Right atrium auricular region (tissue), 2 donors: Measurements from ENCODE around the gene AGAP1. TPM values are rescaled to one million over a fixed set of nuclear protein-coding genes. Genes with fewer than 3 reads are reported as not detected.

Experiments used
- DNase-seq: peaks from one replicate; pipeline ENCODE4 v3.0.0-alpha.2; 2019; ENCODE audit warnings: low spot score
- H3K27ac ChIP-seq, 2 donors: fragments of 200-600 bp; sonication (generic); 1 replicate in 1 of 2; 2 replicates in 1 of 2; pipeline ENCODE4 v1.5.1; 2016 to 2019
- H3K27me3 ChIP-seq, 2 donors: fragments of 200-600 bp; sonication (generic); one replicate each; pipeline versions ENCODE4 v1.5.1 to v1.6.0; 2017 to 2019
- H3K36me3 ChIP-seq: fragments of 200-600 bp; sonication (generic); one replicate; pipeline ENCODE4 v1.5.1; 2016
- H3K4me1 ChIP-seq, 2 donors: fragments of 200-600 bp; sonication (generic); one replicate each; pipeline versions ENCODE4 v1.5.1 to v1.6.0; 2017 to 2019
- H3K4me3 ChIP-seq, 2 donors: fragments of 200-600 bp; sonication (generic); 1 replicate in 1 of 2; 2 replicates in 1 of 2; pipeline ENCODE4 v1.5.1; 2017 to 2019; ENCODE audit warnings: mild to moderate bottlenecking in 1 of 2, moderate library complexity in 1 of 2
- H3K9me3 ChIP-seq, 2 donors: fragments of 200-600 bp; sonication (generic); one replicate each; pipeline ENCODE4 v1.5.1; 2019
- total RNA-seq, 2 donors: library from RNA; depleted of rRNA; stranded (reverse); fragments of >200 nt; gene quantifications; one replicate each; pipeline ENCODE4 v1.1.0, GENCODE V29; 2016
- TF ChIP-seq, protein P1 (sequence below), 2 donors: fragments of 200-600 bp; sonication (generic); IDR thresholded peaks; one replicate each; pipeline ENCODE4 v1.5.1; 2019; ENCODE audit warnings: antibody characterized with exemption in 2 of 2

The AGAP1 gene
- total RNA-seq, 2 donors from 2014 or later: 11.6 to 17.2 TPM

DNA sequence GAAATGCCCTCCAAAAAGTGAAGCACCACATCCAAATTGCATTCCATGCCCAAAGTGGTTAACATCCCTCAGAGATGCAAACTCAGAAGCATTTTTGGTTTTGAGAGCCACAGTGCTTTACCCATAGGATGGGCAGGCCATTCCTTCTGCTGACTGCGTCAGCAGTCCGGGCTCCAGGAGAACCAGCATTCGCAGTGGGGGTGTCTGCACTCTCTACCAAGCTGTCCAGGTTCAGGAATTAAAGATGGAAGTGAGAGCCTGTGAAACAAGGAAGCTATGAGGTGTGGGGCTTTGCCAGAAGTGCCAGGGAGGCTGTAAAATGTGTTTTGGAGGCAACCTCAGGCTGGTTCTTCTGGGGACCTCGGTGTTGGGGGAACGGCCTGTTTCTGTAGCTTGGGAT is 205.7 kb downstream of the AGAP1 start:
- TF ChIP-seq, protein P1, sequence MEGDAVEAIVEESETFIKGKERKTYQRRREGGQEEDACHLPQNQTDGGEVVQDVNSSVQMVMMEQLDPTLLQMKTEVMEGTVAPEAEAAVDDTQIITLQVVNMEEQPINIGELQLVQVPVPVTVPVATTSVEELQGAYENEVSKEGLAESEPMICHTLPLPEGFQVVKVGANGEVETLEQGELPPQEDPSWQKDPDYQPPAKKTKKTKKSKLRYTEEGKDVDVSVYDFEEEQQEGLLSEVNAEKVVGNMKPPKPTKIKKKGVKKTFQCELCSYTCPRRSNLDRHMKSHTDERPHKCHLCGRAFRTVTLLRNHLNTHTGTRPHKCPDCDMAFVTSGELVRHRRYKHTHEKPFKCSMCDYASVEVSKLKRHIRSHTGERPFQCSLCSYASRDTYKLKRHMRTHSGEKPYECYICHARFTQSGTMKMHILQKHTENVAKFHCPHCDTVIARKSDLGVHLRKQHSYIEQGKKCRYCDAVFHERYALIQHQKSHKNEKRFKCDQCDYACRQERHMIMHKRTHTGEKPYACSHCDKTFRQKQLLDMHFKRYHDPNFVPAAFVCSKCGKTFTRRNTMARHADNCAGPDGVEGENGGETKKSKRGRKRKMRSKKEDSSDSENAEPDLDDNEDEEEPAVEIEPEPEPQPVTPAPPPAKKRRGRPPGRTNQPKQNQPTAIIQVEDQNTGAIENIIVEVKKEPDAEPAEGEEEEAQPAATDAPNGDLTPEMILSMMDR (IDR thresholded peaks at IDR 0.05): no peak
- Histone ChIP-seq H3K36me3 (no peaks in the 10 kb centered on the region), H3K27me3 (no peaks in the 10 kb centered on the region), H3K4me3 (no peak overlapping the region), H3K4me1 (peaks cover 0 to 11% of the 10 kb centered on the region in 2 donors), H3K27ac (no peak overlapping the region), H3K9me3 (no peaks in the 10 kb centered on the region)
- DNase-seq: no peak

DNA sequence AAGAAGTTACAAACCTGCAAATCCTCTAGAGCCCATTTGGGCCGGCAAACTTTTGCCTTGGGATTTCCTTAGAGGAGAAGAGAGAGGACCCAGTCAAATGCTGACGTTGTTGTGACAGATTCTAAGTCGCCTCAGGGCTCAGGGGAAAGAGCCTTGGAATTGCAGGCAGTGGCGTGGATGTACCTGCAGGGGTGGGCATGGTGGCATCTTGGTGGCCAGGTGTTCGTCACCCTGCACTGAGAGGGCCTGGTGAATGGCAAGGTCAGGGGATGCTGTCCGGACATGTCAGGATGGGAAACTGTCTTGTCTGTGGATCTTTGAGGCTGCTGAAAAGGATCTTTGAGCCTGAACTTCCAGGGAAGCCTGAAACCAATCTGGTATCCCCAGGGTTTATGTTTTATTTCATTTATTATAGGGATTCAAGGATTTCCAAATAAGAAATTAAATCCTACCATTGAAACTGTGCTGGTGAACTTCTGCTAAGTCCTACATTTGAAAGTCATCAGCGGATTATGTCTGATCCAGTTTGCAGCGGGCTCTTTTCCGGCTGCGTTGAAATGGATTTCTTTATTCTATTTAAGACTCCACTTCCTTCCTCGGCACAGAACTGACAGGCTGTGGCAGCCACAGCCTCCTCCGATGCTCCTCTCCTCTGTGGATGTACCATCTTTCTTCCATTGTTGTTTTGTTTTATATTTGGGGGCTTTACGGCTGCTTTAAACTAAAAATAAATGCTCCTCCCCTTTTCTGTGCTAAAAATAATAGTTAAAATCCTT is 207.6 kb downstream of the AGAP1 start:
- no peak overlapping the region for H3K4me3 ChIP-seq
- H3K27me3 ChIP-seq: no peaks in the 10 kb centered on the region
- no peaks in the 10 kb centered on the region for H3K36me3 ChIP-seq
- no peaks in the 10 kb centered on the region for H3K9me3 ChIP-seq
- no peak for DNase-seq
- H3K27ac ChIP-seq: no peak overlapping the region
- TF ChIP-seq, protein P1 (IDR thresholded peaks at IDR 0.05): no peak
- peaks cover 0 to 11% of the 10 kb centered on the region in 2 donors for H3K4me1 ChIP-seq

DNA sequence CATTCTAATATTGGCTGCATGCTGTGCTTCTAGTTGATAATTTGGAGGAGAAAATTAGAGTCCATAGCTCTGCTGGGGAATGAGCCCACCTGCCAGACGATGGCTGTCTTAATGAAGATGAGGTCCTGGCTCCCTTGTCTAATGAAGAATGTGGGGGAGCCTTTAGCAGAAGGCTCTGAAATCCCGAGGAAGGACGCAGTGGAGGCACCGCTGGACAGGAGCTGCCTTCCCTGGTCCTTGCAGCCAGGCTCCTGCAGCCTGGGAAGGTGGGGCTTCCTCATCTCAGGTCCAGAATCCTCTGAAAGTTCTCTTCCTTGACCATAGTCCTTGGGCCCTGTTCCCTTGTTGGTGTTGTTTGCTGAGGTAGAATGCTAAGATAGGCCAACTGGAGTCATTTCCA is 208.3 kb downstream of the AGAP1 start:
- TF ChIP-seq, protein P1 (IDR thresholded peaks at IDR 0.05): no peak
- Histone ChIP-seq H3K36me3 (no peaks in the 10 kb centered on the region), H3K27me3 (no peaks in the 10 kb centered on the region), H3K9me3 (no peaks in the 10 kb centered on the region), H3K27ac (no peak overlapping the region), H3K4me1 (peaks cover 0 to 11% of the 10 kb centered on the region in 2 donors), H3K4me3 (no peak overlapping the region)
- DNase-seq: no peak

DNA sequence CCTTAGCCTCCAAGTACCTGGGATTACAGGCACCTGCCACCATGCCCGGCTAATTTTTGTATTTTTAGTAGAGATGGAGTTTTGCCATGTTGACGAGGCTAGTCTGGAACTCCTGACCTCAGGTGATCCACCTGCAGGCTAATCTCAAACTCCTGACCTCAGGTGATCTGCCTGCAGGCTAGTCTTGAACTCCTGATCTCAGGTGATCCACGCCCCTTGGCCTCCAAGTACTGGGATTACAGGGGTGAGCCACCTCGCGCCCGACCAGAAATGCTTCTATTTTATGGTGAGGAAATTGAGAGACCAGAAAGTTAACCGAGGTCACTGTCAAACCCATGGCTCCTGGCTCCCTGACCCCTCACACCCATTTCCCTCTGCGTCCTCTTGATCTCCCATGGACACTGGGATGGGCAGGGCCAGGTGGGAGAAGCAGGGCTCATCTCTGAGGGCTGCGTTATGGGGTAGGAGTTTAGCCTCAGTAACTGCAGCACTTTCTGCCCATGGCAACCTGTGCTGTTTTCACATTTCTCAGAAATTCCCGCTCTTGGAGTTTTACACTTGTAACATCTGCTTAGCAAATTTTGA is 210.0 kb downstream of the AGAP1 start:
- H3K36me3 ChIP-seq: no peaks in the 10 kb centered on the region
- H3K4me1 ChIP-seq: peaks cover 0 to 11% of the 10 kb centered on the region in 2 donors
- DNase-seq: no peak
- no peaks in the 10 kb centered on the region for H3K27me3 ChIP-seq
- TF ChIP-seq, protein P1 (IDR thresholded peaks at IDR 0.05): no peak
- H3K9me3 ChIP-seq: no peaks in the 10 kb centered on the region
- no peak overlapping the region for H3K4me3 ChIP-seq
- H3K27ac ChIP-seq: peak overlapping the region in 1 of 2 donors; percentile 43

DNA sequence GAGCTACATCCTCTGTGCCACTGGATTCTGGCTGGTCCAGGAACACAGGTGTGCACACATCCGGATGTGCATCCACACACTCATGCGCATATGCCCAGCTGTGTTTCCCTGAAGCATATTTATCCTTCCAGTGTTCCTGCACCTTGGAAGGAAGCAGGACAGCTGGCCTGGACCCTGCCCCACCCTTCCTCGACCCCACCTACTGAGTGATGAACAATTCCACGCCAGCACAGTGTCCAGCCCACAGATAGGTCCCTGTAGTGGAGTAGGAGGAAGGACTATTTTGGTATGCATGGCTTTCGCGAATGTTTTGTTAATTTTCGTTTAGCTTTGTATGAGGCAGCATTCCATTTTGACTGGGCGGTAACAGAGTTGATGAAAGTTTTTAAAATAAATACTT is 211.5 kb downstream of the AGAP1 start:
- H3K27ac ChIP-seq: no peak overlapping the region
- TF ChIP-seq, protein P1 (IDR thresholded peaks at IDR 0.05): no peak
- no peaks in the 10 kb centered on the region for H3K27me3 ChIP-seq
- no peak overlapping the region for H3K4me3 ChIP-seq
- H3K9me3 ChIP-seq: no peaks in the 10 kb centered on the region
- DNase-seq: no peak
- H3K4me1 ChIP-seq: peaks cover 0 to 11% of the 10 kb centered on the region in 2 donors
- peaks cover under 1% of the 10 kb centered on the region for H3K36me3 ChIP-seq
